Measurements from ENCODE around the gene PLOD2. TPM values are rescaled to one million over a fixed set of nuclear protein-coding genes. Genes with fewer than 3 reads are reported as not detected.

Gene PLOD2
- total RNA-seq, 1 donor from 2014 or later = 21.1 TPM

- DNase-seq = no peak
- Histone ChIP-seq H3K9me3 (replicated peaks) (no peaks in the 10 kb centered on the region), H3K4me3 (no peak overlapping the region), H3K27ac (replicated peaks) (no peak overlapping the region), H3K4me1 (no peaks in the 10 kb centered on the region), H3K36me3 (no peaks in the 10 kb centered on the region), H3K27me3 (ENCODE audit: low read depth) (no peaks in the 10 kb centered on the region)
- intact Hi-C loops (cut with micrococcal nuclease) = no loop called here
- no peak for TF ChIP-seq CTCF (IDR thresholded peaks at IDR 0.05; ENCODE audit: borderline replicate concordance)
Observed at GRCh38 chr3:146050691-146051090, 110.3 kb downstream of the PLOD2 start.

GRCh38 chr3:146047485-146047884, 113.5 kb downstream of the PLOD2 start:
- DNase-seq = no peak
- intact Hi-C loops (cut with micrococcal nuclease) = no loop called here
- Histone ChIP-seq H3K4me3 (no peak overlapping the region), H3K27ac (replicated peaks) (no peak overlapping the region), H3K4me1 (no peaks in the 10 kb centered on the region), H3K36me3 (no peaks in the 10 kb centered on the region), H3K9me3 (replicated peaks) (no peaks in the 10 kb centered on the region), H3K27me3 (ENCODE audit: low read depth) (no peaks in the 10 kb centered on the region)
- TF ChIP-seq CTCF (IDR thresholded peaks at IDR 0.05; ENCODE audit: borderline replicate concordance) = no peak

GRCh38 chr3:146044046-146044445, 116.9 kb downstream of the PLOD2 start:
- Histone ChIP-seq H3K4me3 (no peak overlapping the region), H3K4me1 (no peaks in the 10 kb centered on the region), H3K9me3 (replicated peaks) (no peaks in the 10 kb centered on the region), H3K27me3 (ENCODE audit: low read depth) (no peaks in the 10 kb centered on the region), H3K36me3 (no peaks in the 10 kb centered on the region), H3K27ac (replicated peaks) (no peak overlapping the region)
- TF ChIP-seq CTCF (IDR thresholded peaks at IDR 0.05; ENCODE audit: borderline replicate concordance) = no peak
- intact Hi-C loops (cut with micrococcal nuclease) = no loop called here
- DNase-seq = no peak

- Histone ChIP-seq H3K27me3 (ENCODE audit: low read depth) (no peaks in the 10 kb centered on the region), H3K36me3 (no peaks in the 10 kb centered on the region), H3K4me1 (no peaks in the 10 kb centered on the region), H3K4me3 (no peak overlapping the region), H3K9me3 (replicated peaks) (no peaks in the 10 kb centered on the region), H3K27ac (replicated peaks) (no peak overlapping the region)
- DNase-seq = no peak
- no peak for TF ChIP-seq CTCF (IDR thresholded peaks at IDR 0.05; ENCODE audit: borderline replicate concordance)
- intact Hi-C loops (cut with micrococcal nuclease) = no loop called here
Observed at GRCh38 chr3:146040630-146041029, 120.4 kb downstream of the PLOD2 start.

- intact Hi-C loops (cut with micrococcal nuclease) = no loop called here
- Histone ChIP-seq H3K4me1 (no peaks in the 10 kb centered on the region), H3K9me3 (replicated peaks) (no peaks in the 10 kb centered on the region), H3K4me3 (no peak overlapping the region), H3K36me3 (no peaks in the 10 kb centered on the region), H3K27ac (replicated peaks) (no peak overlapping the region), H3K27me3 (ENCODE audit: low read depth) (no peaks in the 10 kb centered on the region)
- no peak for DNase-seq
- TF ChIP-seq CTCF (IDR thresholded peaks at IDR 0.05; ENCODE audit: borderline replicate concordance) = no peak
Observed at GRCh38 chr3:146037697-146038096, 123.3 kb downstream of the PLOD2 start.

- Histone ChIP-seq H3K9me3 (replicated peaks) (no peaks in the 10 kb centered on the region), H3K36me3 (no peaks in the 10 kb centered on the region), H3K27ac (replicated peaks) (no peak overlapping the region), H3K27me3 (ENCODE audit: low read depth) (no peaks in the 10 kb centered on the region), H3K4me3 (no peak overlapping the region), H3K4me1 (no peaks in the 10 kb centered on the region)
- DNase-seq = no peak
- no peak for TF ChIP-seq CTCF (IDR thresholded peaks at IDR 0.05; ENCODE audit: borderline replicate concordance)
- intact Hi-C loops (cut with micrococcal nuclease) = no loop called here
Observed at GRCh38 chr3:146036281-146036680, 124.7 kb downstream of the PLOD2 start.
